NCI-H2196 treated with DMSO at 0.1 percent for 48 hours (cell line): ENCODE measurements around the gene SYTL1.

Experiments used
- DNase-seq: peaks from one replicate; lab custom pipeline; 2025; ENCODE audit not compliant: unreplicated experiment; lab: John Stamatoyannopoulos, UW

The SYTL1 gene

GRCh38 chr1:27402349-27402754, 60.5 kb downstream of the SYTL1 start:
- no peak for DNase-seq

GRCh38 chr1:27403065-27403726, 61.4 kb downstream of the SYTL1 start:
- no peak for DNase-seq
